ENCODE measurements around the gene KCNB1.

The KCNB1 gene

DNA sequence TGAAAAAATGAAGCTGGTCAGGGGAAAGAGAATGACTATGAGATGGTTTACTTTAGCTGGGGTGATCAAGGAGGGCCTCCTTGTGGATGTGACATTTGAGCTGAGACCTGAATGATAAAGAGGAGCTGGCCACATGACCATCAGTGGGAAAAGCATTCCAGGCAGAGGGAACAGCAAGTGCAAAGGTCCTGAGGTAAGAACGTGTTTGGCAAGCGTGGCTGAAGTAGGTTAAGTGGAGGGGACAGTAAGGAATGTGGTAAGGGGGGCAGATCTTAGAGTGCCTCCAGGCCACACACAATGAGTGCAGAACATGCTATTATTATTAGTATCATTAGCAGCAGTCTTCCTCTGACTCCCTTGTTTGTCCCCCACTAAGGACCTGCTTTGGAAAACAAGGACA lies 92.6 kb downstream of the KCNB1 start:
- no peak for DNase-seq (ENCODE audit: low read depth in 1 of 2, low spot score in 1 of 2)
- no peak overlapping the region for H3K4me3 ChIP-seq (replicated peaks; ENCODE audit: insufficient read depth, low read length)
- H3K27ac ChIP-seq (replicated peaks), result no peak overlapping the region
- H3K27me3 ChIP-seq (ENCODE audit: insufficient read depth, poor library complexity, severe bottlenecking), result peaks cover 8% of the 10 kb centered on the region
- TF ChIP-seq SPI1 (IDR thresholded peaks at IDR 0.05; ENCODE audit: borderline replicate concordance, low read depth) (no peak), POLR2AphosphoS5 (IDR thresholded peaks at IDR 0.05; ENCODE audit: low read depth) (no peak), GABPA (IDR thresholded peaks at IDR 0.05; ENCODE audit: low read depth) (no peak)
- TF ChIP-seq, protein P1, sequence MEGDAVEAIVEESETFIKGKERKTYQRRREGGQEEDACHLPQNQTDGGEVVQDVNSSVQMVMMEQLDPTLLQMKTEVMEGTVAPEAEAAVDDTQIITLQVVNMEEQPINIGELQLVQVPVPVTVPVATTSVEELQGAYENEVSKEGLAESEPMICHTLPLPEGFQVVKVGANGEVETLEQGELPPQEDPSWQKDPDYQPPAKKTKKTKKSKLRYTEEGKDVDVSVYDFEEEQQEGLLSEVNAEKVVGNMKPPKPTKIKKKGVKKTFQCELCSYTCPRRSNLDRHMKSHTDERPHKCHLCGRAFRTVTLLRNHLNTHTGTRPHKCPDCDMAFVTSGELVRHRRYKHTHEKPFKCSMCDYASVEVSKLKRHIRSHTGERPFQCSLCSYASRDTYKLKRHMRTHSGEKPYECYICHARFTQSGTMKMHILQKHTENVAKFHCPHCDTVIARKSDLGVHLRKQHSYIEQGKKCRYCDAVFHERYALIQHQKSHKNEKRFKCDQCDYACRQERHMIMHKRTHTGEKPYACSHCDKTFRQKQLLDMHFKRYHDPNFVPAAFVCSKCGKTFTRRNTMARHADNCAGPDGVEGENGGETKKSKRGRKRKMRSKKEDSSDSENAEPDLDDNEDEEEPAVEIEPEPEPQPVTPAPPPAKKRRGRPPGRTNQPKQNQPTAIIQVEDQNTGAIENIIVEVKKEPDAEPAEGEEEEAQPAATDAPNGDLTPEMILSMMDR (IDR thresholded peaks at IDR 0.05; ENCODE audit: insufficient read depth, low read length), result no peak
- TF ChIP-seq, protein P2, sequence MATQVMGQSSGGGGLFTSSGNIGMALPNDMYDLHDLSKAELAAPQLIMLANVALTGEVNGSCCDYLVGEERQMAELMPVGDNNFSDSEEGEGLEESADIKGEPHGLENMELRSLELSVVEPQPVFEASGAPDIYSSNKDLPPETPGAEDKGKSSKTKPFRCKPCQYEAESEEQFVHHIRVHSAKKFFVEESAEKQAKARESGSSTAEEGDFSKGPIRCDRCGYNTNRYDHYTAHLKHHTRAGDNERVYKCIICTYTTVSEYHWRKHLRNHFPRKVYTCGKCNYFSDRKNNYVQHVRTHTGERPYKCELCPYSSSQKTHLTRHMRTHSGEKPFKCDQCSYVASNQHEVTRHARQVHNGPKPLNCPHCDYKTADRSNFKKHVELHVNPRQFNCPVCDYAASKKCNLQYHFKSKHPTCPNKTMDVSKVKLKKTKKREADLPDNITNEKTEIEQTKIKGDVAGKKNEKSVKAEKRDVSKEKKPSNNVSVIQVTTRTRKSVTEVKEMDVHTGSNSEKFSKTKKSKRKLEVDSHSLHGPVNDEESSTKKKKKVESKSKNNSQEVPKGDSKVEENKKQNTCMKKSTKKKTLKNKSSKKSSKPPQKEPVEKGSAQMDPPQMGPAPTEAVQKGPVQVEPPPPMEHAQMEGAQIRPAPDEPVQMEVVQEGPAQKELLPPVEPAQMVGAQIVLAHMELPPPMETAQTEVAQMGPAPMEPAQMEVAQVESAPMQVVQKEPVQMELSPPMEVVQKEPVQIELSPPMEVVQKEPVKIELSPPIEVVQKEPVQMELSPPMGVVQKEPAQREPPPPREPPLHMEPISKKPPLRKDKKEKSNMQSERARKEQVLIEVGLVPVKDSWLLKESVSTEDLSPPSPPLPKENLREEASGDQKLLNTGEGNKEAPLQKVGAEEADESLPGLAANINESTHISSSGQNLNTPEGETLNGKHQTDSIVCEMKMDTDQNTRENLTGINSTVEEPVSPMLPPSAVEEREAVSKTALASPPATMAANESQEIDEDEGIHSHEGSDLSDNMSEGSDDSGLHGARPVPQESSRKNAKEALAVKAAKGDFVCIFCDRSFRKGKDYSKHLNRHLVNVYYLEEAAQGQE (IDR thresholded peaks at IDR 0.05; ENCODE audit: insufficient replicate concordance, low read depth), result no peak

DNA sequence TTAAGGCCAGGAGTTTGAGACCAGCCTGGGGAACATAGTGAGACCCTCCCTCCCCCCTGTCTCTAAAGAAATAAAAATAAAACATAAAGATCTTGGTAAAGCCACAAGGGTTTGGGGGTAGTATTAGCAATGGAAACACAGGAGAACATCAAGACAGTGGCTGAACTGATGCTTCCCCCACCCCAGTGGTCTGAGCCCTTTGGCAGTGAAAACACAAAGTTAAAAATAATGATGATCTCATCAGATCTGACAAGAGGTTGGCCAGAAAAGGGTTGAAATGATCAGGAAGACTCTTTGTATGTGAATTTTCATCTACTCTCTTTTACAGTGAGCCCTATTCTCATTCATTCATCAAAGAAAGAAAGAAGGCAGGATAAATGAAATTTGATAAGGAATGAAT lies 93.7 kb downstream of the KCNB1 start:
- TF ChIP-seq POLR2AphosphoS5 (IDR thresholded peaks at IDR 0.05; ENCODE audit: low read depth), result no peak
- TF ChIP-seq GABPA (IDR thresholded peaks at IDR 0.05; ENCODE audit: low read depth), result no peak
- TF ChIP-seq, protein P2 (IDR thresholded peaks at IDR 0.05; ENCODE audit: insufficient replicate concordance, low read depth), result no peak
- TF ChIP-seq, protein P1 (IDR thresholded peaks at IDR 0.05; ENCODE audit: insufficient read depth, low read length), result no peak
- no peak for TF ChIP-seq SPI1 (IDR thresholded peaks at IDR 0.05; ENCODE audit: borderline replicate concordance, low read depth)
- H3K27ac ChIP-seq (replicated peaks), result no peak overlapping the region
- DNase-seq (ENCODE audit: low read depth in 1 of 2, low spot score in 1 of 2), result no peak
- H3K4me3 ChIP-seq (replicated peaks; ENCODE audit: insufficient read depth, low read length), result no peak overlapping the region
- peaks cover 8% of the 10 kb centered on the region for H3K27me3 ChIP-seq (ENCODE audit: insufficient read depth, poor library complexity, severe bottlenecking)

DNA sequence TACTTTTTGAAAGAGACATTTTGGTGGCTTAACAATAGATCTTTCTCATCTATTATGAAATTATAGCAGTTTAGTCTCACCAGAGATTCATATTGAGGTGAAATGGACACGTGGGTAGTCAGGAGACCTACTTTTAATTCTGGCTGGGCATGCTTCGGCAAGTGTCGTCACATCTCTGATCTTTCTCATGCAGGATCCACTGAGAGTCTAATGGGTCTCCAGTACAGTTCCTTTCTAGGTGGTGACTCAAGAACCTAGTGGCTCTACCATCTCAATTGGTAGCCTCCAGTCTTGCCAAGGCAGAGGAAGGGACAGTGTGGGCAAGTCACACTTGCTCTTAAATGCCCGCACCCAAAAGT lies 94.9 kb downstream of the KCNB1 start:
- H3K27ac ChIP-seq (replicated peaks), result no peak overlapping the region
- no peak overlapping the region for H3K4me3 ChIP-seq (replicated peaks; ENCODE audit: insufficient read depth, low read length)
- H3K27me3 ChIP-seq (ENCODE audit: insufficient read depth, poor library complexity, severe bottlenecking), result peaks cover 8% of the 10 kb centered on the region
- TF ChIP-seq, protein P1 (IDR thresholded peaks at IDR 0.05; ENCODE audit: insufficient read depth, low read length), result no peak
- TF ChIP-seq GABPA (IDR thresholded peaks at IDR 0.05; ENCODE audit: low read depth), result no peak
- TF ChIP-seq SPI1 (IDR thresholded peaks at IDR 0.05; ENCODE audit: borderline replicate concordance, low read depth), result no peak
- no peak for TF ChIP-seq POLR2AphosphoS5 (IDR thresholded peaks at IDR 0.05; ENCODE audit: low read depth)
- TF ChIP-seq, protein P2 (IDR thresholded peaks at IDR 0.05; ENCODE audit: insufficient replicate concordance, low read depth), result no peak
- no peak for DNase-seq (ENCODE audit: low read depth in 1 of 2, low spot score in 1 of 2)

Measured in HL-60 (cell line).